ENCODE measurements around the gene RDX. TPM values are rescaled to one million over a fixed set of nuclear protein-coding genes. Genes with fewer than 3 reads are reported as not detected.

The RDX gene
- total and polyA plus RNA-seq, 7 experiments from 2014 or later = 6.9 to 63.6 (median 15.9) TPM

GRCh38 chr11:110261195-110262071 lies 35.0 kb downstream of the RDX start:
- Histone ChIP-seq H3K4me3 (ENCODE audit: low read length) (no peak overlapping the region), H3K4me1 (ENCODE audit: control insufficient read depth in 2 of 2, insufficient read depth in 2 of 2, low read length in 2 of 2) (no peaks in the 10 kb centered on the region), H3K36me3 (ENCODE audit: control insufficient read depth in 2 of 3, insufficient read depth in 3 of 3, low read length in 3 of 3) (peaks cover 0 to 5% (median 3%) of the 10 kb centered on the region in 3 experiments), H3K27ac (ENCODE audit: low read depth, low read length) (no peak overlapping the region), H3K9me3 (ENCODE audit: control insufficient read depth in 2 of 3, low read length in 3 of 3) (no peaks in the 10 kb centered on the region), H3K27me3 (ENCODE audit: control insufficient read depth in 2 of 2, insufficient read depth in 2 of 2, low read length in 2 of 2) (no peaks in the 10 kb centered on the region)
- ChIA-PET CTCF (no interaction called here), POLR2A (no interaction called here)
- no peaks in the 10 kb centered on the region for H3K27me3 Mint-ChIP-seq
- peaks cover 4 to 50% (median 22%) of the 10 kb centered on the region in 5 donors for H3K36me3 Mint-ChIP-seq
- no peak overlapping the region for H3K27ac Mint-ChIP-seq
- H3K4me3 Mint-ChIP-seq = no peak overlapping the region
- intact Hi-C loops (cut with micrococcal nuclease) = no loop called here
- DNase-seq (no peak), ATAC-seq (no peak)
- no peaks in the 10 kb centered on the region for H3K9me3 Mint-ChIP-seq
- H3K4me1 Mint-ChIP-seq = peaks cover 0 to 7% (median 0%) of the 10 kb centered on the region in 7 donors

GRCh38 chr11:110253525-110253924 lies 42.9 kb downstream of the RDX start:
- no peak overlapping the region for H3K27ac ChIP-seq (ENCODE audit: low read depth, low read length)
- no peak for ATAC-seq
- no peak overlapping the region for H3K4me3 ChIP-seq (ENCODE audit: low read length)
- Mint-ChIP-seq H3K9me3 (no peaks in the 10 kb centered on the region), H3K27ac (no peak overlapping the region), H3K4me3 (no peak overlapping the region), H3K4me1 (peaks cover 0 to 12% (median 0%) of the 10 kb centered on the region in 7 donors), H3K27me3 (no peaks in the 10 kb centered on the region), H3K36me3 (peaks cover 0 to 21% (median 6%) of the 10 kb centered on the region in 5 donors)
- ChIA-PET CTCF (no interaction called here), POLR2A (no interaction called here)
- H3K27me3 ChIP-seq (ENCODE audit: control insufficient read depth in 2 of 2, insufficient read depth in 2 of 2, low read length in 2 of 2) = no peaks in the 10 kb centered on the region
- H3K9me3 ChIP-seq (ENCODE audit: control insufficient read depth in 2 of 3, low read length in 3 of 3) = no peaks in the 10 kb centered on the region
- intact Hi-C loops (cut with micrococcal nuclease) = no loop called here
- no peaks in the 10 kb centered on the region for H3K4me1 ChIP-seq (ENCODE audit: control insufficient read depth in 2 of 2, insufficient read depth in 2 of 2, low read length in 2 of 2)
- no peak for DNase-seq
- H3K36me3 ChIP-seq (ENCODE audit: control insufficient read depth in 2 of 3, insufficient read depth in 3 of 3, low read length in 3 of 3) = peaks cover 0 to 5% (median 3%) of the 10 kb centered on the region in 3 experiments

GRCh38 chr11:110251836-110252235 lies 44.6 kb downstream of the RDX start:
- POLR2A ChIA-PET = no interaction called here
- no peak overlapping the region for H3K4me3 Mint-ChIP-seq
- no peaks in the 10 kb centered on the region for H3K27me3 Mint-ChIP-seq

GRCh38 chr11:110250168-110250567 lies 46.2 kb downstream of the RDX start:
- intact Hi-C loops (cut with micrococcal nuclease) = no loop called here
- peaks cover 0 to 19% (median 4%) of the 10 kb centered on the region in 5 donors for H3K36me3 Mint-ChIP-seq
- Histone ChIP-seq H3K4me1 (ENCODE audit: control insufficient read depth in 2 of 2, insufficient read depth in 2 of 2, low read length in 2 of 2) (no peaks in the 10 kb centered on the region), H3K27me3 (ENCODE audit: control insufficient read depth in 2 of 2, insufficient read depth in 2 of 2, low read length in 2 of 2) (no peaks in the 10 kb centered on the region), H3K9me3 (ENCODE audit: control insufficient read depth in 2 of 3, low read length in 3 of 3) (no peaks in the 10 kb centered on the region), H3K27ac (ENCODE audit: low read depth, low read length) (no peak overlapping the region), H3K36me3 (ENCODE audit: control insufficient read depth in 2 of 3, insufficient read depth in 3 of 3, low read length in 3 of 3) (peaks cover 0 to 3% (median 0%) of the 10 kb centered on the region in 3 experiments), H3K4me3 (ENCODE audit: low read length) (no peak overlapping the region)
- no peak for ATAC-seq
- ChIA-PET POLR2A (no interaction called here), CTCF (interaction anchor here (0.6 kb wide), 2 partner anchors 43 to 895 kb away, joined by 4 to 7 read pairs; no protein-coding TSS in a partner anchor)
- H3K9me3 Mint-ChIP-seq = no peaks in the 10 kb centered on the region
- H3K4me1 Mint-ChIP-seq = peaks cover 0 to 14% (median 0%) of the 10 kb centered on the region in 7 donors
- H3K4me3 Mint-ChIP-seq = no peak overlapping the region
- no peaks in the 10 kb centered on the region for H3K27me3 Mint-ChIP-seq
- no peak for DNase-seq
- H3K27ac Mint-ChIP-seq = no peak overlapping the region

More at GRCh38 chr11:110251836-110252235, 44.6 kb downstream of the RDX start:
- H3K9me3 ChIP-seq (ENCODE audit: control insufficient read depth in 2 of 3, low read length in 3 of 3) = no peaks in the 10 kb centered on the region
- peaks cover 0 to 3% (median 0%) of the 10 kb centered on the region in 3 experiments for H3K36me3 ChIP-seq (ENCODE audit: control insufficient read depth in 2 of 3, insufficient read depth in 3 of 3, low read length in 3 of 3)
- DNase-seq (no peak), ATAC-seq (no peak)
- CTCF ChIA-PET = interaction anchor here (0.9 kb wide), 1 partner anchor 14 kb away, joined by 3 read pairs; no protein-coding TSS in a partner anchor
- intact Hi-C loops (cut with micrococcal nuclease) = no loop called here
- H3K9me3 Mint-ChIP-seq = no peaks in the 10 kb centered on the region
- H3K4me1 Mint-ChIP-seq = peaks cover 0 to 12% (median 0%) of the 10 kb centered on the region in 7 donors
- H3K27ac ChIP-seq (ENCODE audit: low read depth, low read length) = no peak overlapping the region
- H3K27me3 ChIP-seq (ENCODE audit: control insufficient read depth in 2 of 2, insufficient read depth in 2 of 2, low read length in 2 of 2) = no peaks in the 10 kb centered on the region
- H3K27ac Mint-ChIP-seq = no peak overlapping the region
- no peak overlapping the region for H3K4me3 ChIP-seq (ENCODE audit: low read length)
- H3K4me1 ChIP-seq (ENCODE audit: control insufficient read depth in 2 of 2, insufficient read depth in 2 of 2, low read length in 2 of 2) = no peaks in the 10 kb centered on the region
- H3K36me3 Mint-ChIP-seq = peaks cover 0 to 17% (median 4%) of the 10 kb centered on the region in 5 donors

- Histone ChIP-seq H3K9me3 (ENCODE audit: control insufficient read depth in 2 of 3, low read length in 3 of 3) (no peaks in the 10 kb centered on the region), H3K4me3 (ENCODE audit: low read length) (no peak overlapping the region), H3K36me3 (ENCODE audit: control insufficient read depth in 2 of 3, insufficient read depth in 3 of 3, low read length in 3 of 3) (peaks cover 0 to 3% (median 0%) of the 10 kb centered on the region in 3 experiments), H3K27me3 (ENCODE audit: control insufficient read depth in 2 of 2, insufficient read depth in 2 of 2, low read length in 2 of 2) (no peaks in the 10 kb centered on the region), H3K27ac (ENCODE audit: low read depth, low read length) (no peak overlapping the region), H3K4me1 (ENCODE audit: control insufficient read depth in 2 of 2, insufficient read depth in 2 of 2, low read length in 2 of 2) (no peaks in the 10 kb centered on the region)
- intact Hi-C loops (cut with micrococcal nuclease) = loop anchor here (1.0 to 5.0 kb wide), 2 partner anchors 47 to 48 kb away; no protein-coding TSS in a partner anchor
- Mint-ChIP-seq H3K4me3 (no peak overlapping the region), H3K36me3 (peaks cover 0 to 19% (median 4%) of the 10 kb centered on the region in 5 donors), H3K27ac (no peak overlapping the region), H3K4me1 (peaks cover 0 to 14% (median 0%) of the 10 kb centered on the region in 7 donors), H3K9me3 (no peaks in the 10 kb centered on the region), H3K27me3 (no peaks in the 10 kb centered on the region)
- DNase-seq (no peak), ATAC-seq (no peak)
- ChIA-PET CTCF (interaction anchor here (0.6 kb wide), 2 partner anchors 42 to 895 kb away, joined by 4 to 7 read pairs; no protein-coding TSS in a partner anchor), POLR2A (no interaction called here)
Observed at GRCh38 chr11:110249766-110250165, 46.6 kb downstream of the RDX start.

GRCh38 chr11:110249066-110249465 lies 47.3 kb downstream of the RDX start:
- Mint-ChIP-seq H3K27ac (no peak overlapping the region), H3K27me3 (no peaks in the 10 kb centered on the region), H3K36me3 (peaks cover 0 to 17% (median 5%) of the 10 kb centered on the region in 5 donors), H3K4me1 (peaks cover 0 to 8% (median 0%) of the 10 kb centered on the region in 7 donors), H3K9me3 (no peaks in the 10 kb centered on the region), H3K4me3 (no peak overlapping the region)
- CTCF ChIA-PET = no interaction called here
- Histone ChIP-seq H3K4me1 (ENCODE audit: control insufficient read depth in 2 of 2, insufficient read depth in 2 of 2, low read length in 2 of 2) (no peaks in the 10 kb centered on the region), H3K27ac (ENCODE audit: low read depth, low read length) (no peak overlapping the region), H3K9me3 (ENCODE audit: control insufficient read depth in 2 of 3, low read length in 3 of 3) (no peaks in the 10 kb centered on the region), H3K36me3 (ENCODE audit: control insufficient read depth in 2 of 3, insufficient read depth in 3 of 3, low read length in 3 of 3) (peaks cover 0 to 3% (median 0%) of the 10 kb centered on the region in 3 experiments), H3K27me3 (ENCODE audit: control insufficient read depth in 2 of 2, insufficient read depth in 2 of 2, low read length in 2 of 2) (no peaks in the 10 kb centered on the region), H3K4me3 (ENCODE audit: low read length) (no peak overlapping the region)
- POLR2A ChIA-PET = no interaction called here
- DNase-seq (peak in 3 of 9 donors; percentile 2 to 16 (median 6)), ATAC-seq (no peak)
- intact Hi-C loops (cut with micrococcal nuclease) = loop anchor here (1.0 to 5.0 kb wide), 2 partner anchors 47 to 48 kb away; no protein-coding TSS in a partner anchor

All from naive thymus-derived CD4-positive, alpha-beta T cell (primary cell).